Activated CD4-positive, alpha-beta T cell treated with anti-CD3 and anti-CD28 coated beads, Interleukin-2, amount 50 U/mL, for 24 hours (primary cell): ENCODE data around the gene CELF1.
"Not testable (repeated sequence)": the region's sequence is repeated elsewhere in the genome, so short reads cannot be mapped to it uniquely, and the experiment has no call there.

ENCODE experiments used
- DNase-seq, 2 donors: peaks; one replicate each; pipeline ENCODE4 v3.0.0-alpha.2; 2020; ENCODE audit warnings: low read depth in 1 of 2, low spot score in 1 of 2

Gene CELF1

GRCh38 chr11:47577460-47578041 lies 24.6 kb upstream of the CELF1 start:
- DNase-seq, result no peak

GRCh38 chr11:47573321-47573720 lies 20.4 kb upstream of the CELF1 start:
- DNase-seq, result no peak

GRCh38 chr11:47572715-47573255 lies 19.9 kb upstream of the CELF1 start:
- no peak for DNase-seq

GRCh38 chr11:47571895-47572294 lies 19.0 kb upstream of the CELF1 start:
- no peak for DNase-seq

- DNase-seq, result no peak
These were observed 18.4 kb upstream of the CELF1 start for GRCh38 chr11:47571357-47571729.

- DNase-seq, result no peak
These were observed 17.9 kb upstream of the CELF1 start for GRCh38 chr11:47570651-47571356.

- DNase-seq, result no peak
These were observed 16.7 kb upstream of the CELF1 start for GRCh38 chr11:47569646-47570045.

- DNase-seq, result no peak
These were observed 13.3 kb upstream of the CELF1 start for GRCh38 chr11:47566149-47566698.

GRCh38 chr11:47565340-47566148 lies 12.6 kb upstream of the CELF1 start, which contains the start of gene PTPMT1:
TSS of gene PTPMT1 (plus strand) at chr11:47565599. CDS start at chr11:47565623, 24 bp downstream.
- peak; percentile 34 to 50 for DNase-seq

- DNase-seq, result no peak
These were observed 12.0 kb upstream of the CELF1 start for GRCh38 chr11:47564933-47565339.

- DNase-seq, result not testable (repeated sequence)
These were observed 11.4 kb upstream of the CELF1 start for GRCh38 chr11:47564366-47564765.

- not testable (repeated sequence) for DNase-seq
These were observed 9.5 kb upstream of the CELF1 start for GRCh38 chr11:47562393-47562792.

GRCh38 chr11:47560426-47560825 lies 7.5 kb upstream of the CELF1 start:
- DNase-seq, result no peak

GRCh38 chr11:47558695-47559094 lies 5.8 kb upstream of the CELF1 start:
- no peak for DNase-seq

GRCh38 chr11:47557004-47557403 lies 4.1 kb upstream of the CELF1 start:
- DNase-seq, result not testable (repeated sequence)

- DNase-seq, result no peak
These were observed 443 bp upstream of the CELF1 start for GRCh38 chr11:47553406-47553743.

- no peak for DNase-seq
These were observed 821 bp downstream of the CELF1 start for GRCh38 chr11:47552056-47552565.

GRCh38 chr11:47551086-47551485 lies 1.8 kb downstream of the CELF1 start:
- DNase-seq, result no peak

- no peak for DNase-seq
These were observed 2.5 kb downstream of the CELF1 start for GRCh38 chr11:47550288-47551047.

- DNase-seq, result not testable (repeated sequence)
These were observed 6.7 kb downstream of the CELF1 start for GRCh38 chr11:47546274-47546673.

GRCh38 chr11:47545298-47545697 lies 7.6 kb downstream of the CELF1 start:
- no peak for DNase-seq
